NOMO-1 treated with dmso at 0.1 percent for 144 hours (cell line): Measurements from ENCODE around the gene MOG.
"Not testable (repeated sequence)": the region's sequence is repeated elsewhere in the genome, so short reads cannot be mapped to it uniquely, and the experiment has no call there.

Source experiments
- DNase-seq: peaks from one replicate; lab custom pipeline; 2025; ENCODE audit not compliant: unreplicated experiment; lab: John Stamatoyannopoulos, UW

The MOG gene

GRCh38 chr6:29637247-29637646, 19.6 kb upstream of the MOG start:
- no peak for DNase-seq

- DNase-seq = peak; percentile 2
Measured at GRCh38 chr6:29641430-29642148, 15.3 kb upstream of the MOG start.

- no peak for DNase-seq
Measured at GRCh38 chr6:29647927-29648642, 8.8 kb upstream of the MOG start.

- peak; percentile 95 for DNase-seq
Measured at GRCh38 chr6:29649701-29650673, 6.9 kb upstream of the MOG start.

GRCh38 chr6:29651413-29652197, 5.3 kb upstream of the MOG start:
- no peak for DNase-seq

- no peak for DNase-seq
Measured at GRCh38 chr6:29652198-29652584, 4.7 kb upstream of the MOG start.

- peak; percentile 22 for DNase-seq
Measured at GRCh38 chr6:29653452-29654038, 3.3 kb upstream of the MOG start.

GRCh38 chr6:29655658-29656057, 1.2 kb upstream of the MOG start:
- no peak for DNase-seq

- no peak for DNase-seq
Measured at GRCh38 chr6:29656157-29656556, 735 bp upstream of the MOG start.

GRCh38 chr6:29661071-29661470, 4.2 kb downstream of the MOG start:
- DNase-seq = no peak

GRCh38 chr6:29661502-29662141, 4.7 kb downstream of the MOG start:
- DNase-seq = not testable (repeated sequence)

GRCh38 chr6:29663300-29664042, 6.6 kb downstream of the MOG start:
- no peak for DNase-seq

GRCh38 chr6:29665942-29666825, 9.3 kb downstream of the MOG start:
- DNase-seq = no peak

- no peak for DNase-seq
Measured at GRCh38 chr6:29666826-29667130, 9.9 kb downstream of the MOG start.

- no peak for DNase-seq
Measured at GRCh38 chr6:29667158-29667557, 10.3 kb downstream of the MOG start.

- no peak for DNase-seq
Measured at GRCh38 chr6:29671026-29671425, 14.1 kb downstream of the MOG start.

- DNase-seq = not testable (repeated sequence)
Measured at GRCh38 chr6:29672116-29672515, 15.2 kb downstream of the MOG start.

- no peak for DNase-seq
Measured at GRCh38 chr6:29673161-29673560, 16.3 kb downstream of the MOG start.
